ENCODE data around the gene FMNL1. TPM values are rescaled to one million over a fixed set of nuclear protein-coding genes. Genes with fewer than 3 reads are reported as not detected.

Gene FMNL1
- polyA plus RNA-seq, 1 experiment: 1.1 TPM

DNA sequence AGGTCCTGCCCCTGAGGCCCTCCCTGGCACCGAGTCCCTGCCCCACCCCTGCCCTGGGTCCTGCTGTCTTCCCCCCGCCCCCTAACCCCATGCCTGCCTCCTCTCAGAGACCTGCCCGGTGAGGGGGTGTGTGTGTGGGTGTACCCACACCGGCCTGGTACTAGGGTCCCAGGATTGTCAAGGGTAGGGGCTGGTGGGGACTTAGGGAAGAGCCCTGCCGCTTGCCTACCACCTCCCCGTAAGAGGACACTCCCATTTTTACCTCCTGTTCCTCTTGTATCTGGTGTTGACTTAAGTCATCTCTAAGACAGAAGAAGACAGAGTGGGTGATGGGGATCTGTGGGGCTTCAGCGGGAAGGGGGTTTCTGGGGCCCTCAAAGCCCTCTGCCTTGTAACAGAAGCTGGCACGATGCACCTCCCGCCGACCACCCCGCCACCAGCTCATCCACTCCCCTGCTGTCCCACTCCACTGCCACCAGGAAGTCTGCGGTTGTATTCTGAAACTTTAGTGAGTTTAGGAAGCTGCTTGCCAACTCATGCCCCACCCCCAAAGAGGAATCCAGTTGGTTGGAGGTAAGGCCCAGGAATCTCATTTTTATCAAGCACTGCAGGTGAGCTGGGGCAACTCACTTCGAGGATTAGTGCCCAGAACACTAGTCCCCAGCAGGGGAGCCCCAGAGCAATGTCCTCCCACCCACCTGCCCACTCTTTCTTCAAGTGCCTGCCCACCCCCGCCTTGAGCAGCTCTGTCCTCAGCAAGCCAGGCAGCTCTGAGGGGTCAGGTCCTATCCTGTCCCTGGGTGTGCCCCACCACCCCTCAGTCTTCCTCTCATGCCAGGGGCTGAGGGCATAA, 34.7 kb downstream of the FMNL1 start:
- ChIA-PET POLR2A (interaction anchor here (0.5 kb wide), 1 partner anchor 105 kb away, joined by 3 read pairs; no protein-coding TSS in a partner anchor), CTCF (interaction anchor here (1.4 kb wide), 2 partner anchors 21 to 121 kb away, joined by 3 read pairs; partner anchors contain the start of gene ACBD4)
- Histone ChIP-seq H3K27ac (ENCODE audit: low read depth, low read length) (no peak overlapping the region), H3K9me3 (ENCODE audit: control insufficient read depth, insufficient read depth, low read length) (no peaks in the 10 kb centered on the region; the same call in 1 of the 2 replicates), H3K4me3 (ENCODE audit: low read depth, low read length) (no peak overlapping the region), H3K27me3 (ENCODE audit: control insufficient read depth, insufficient read depth, low read length) (peaks cover 5% of the 10 kb centered on the region)
- DNase-seq (ENCODE audit: low read depth, low spot score): no peak
- no peak; the same call in 1 of the 2 replicates for TF ChIP-seq CTCF (IDR thresholded peaks at IDR 0.05; ENCODE audit: low read depth, low read length)

- CTCF ChIA-PET: no interaction called here
Measured at GRCh38 chr17:45257115-45257514, 35.4 kb downstream of the FMNL1 start.

DNA sequence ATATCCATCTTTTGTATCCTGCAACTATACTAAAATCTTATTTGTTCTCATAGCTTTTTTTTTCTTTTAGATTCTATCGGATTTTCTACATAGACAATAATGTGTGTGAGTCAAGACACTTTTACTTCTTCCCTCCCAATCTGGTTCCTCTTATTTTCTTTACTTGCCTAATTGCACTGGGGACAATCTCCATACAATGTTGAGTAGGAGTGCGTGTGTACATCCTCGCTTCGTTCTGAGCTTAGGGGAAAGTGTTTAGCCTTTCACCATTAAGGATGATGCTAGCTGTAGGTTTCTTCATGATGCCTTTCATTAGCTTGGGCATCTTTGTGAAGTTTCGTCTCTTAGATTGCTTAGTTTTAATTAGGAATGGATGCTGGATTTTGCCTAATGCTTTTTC, 37.3 kb downstream of the FMNL1 start:
- ChIA-PET CTCF (interaction anchor here (0.6 to 1.5 kb wide), 4 partner anchors 23 to 123 kb away, joined by 3 to 7 read pairs (median 6); partner anchors contain the start of gene ACBD4), POLR2A (interaction anchor here (2.1 kb wide), 1 partner anchor 111 kb away, joined by 8 read pairs; the partner anchor contains the start of gene HEXIM1)
- no peak for TF ChIP-seq CTCF (IDR thresholded peaks at IDR 0.05; ENCODE audit: low read depth, low read length)
- DNase-seq (ENCODE audit: low read depth, low spot score): no peak
- peaks cover 3% of the 10 kb centered on the region for H3K27me3 ChIP-seq (ENCODE audit: control insufficient read depth, insufficient read depth, low read length)
- no peak overlapping the region for H3K27ac ChIP-seq (ENCODE audit: low read depth, low read length)
- H3K9me3 ChIP-seq (ENCODE audit: control insufficient read depth, insufficient read depth, low read length): no peaks in the 10 kb centered on the region; the same call in 1 of the 2 replicates
- H3K4me3 ChIP-seq (ENCODE audit: low read depth, low read length): no peak overlapping the region

More at GRCh38 chr17:45257115-45257514, 35.4 kb downstream of the FMNL1 start:
- H3K27ac ChIP-seq (ENCODE audit: low read depth, low read length): no peak overlapping the region
- TF ChIP-seq CTCF (IDR thresholded peaks at IDR 0.05; ENCODE audit: low read depth, low read length): no peak
- H3K4me3 ChIP-seq (ENCODE audit: low read depth, low read length): no peak overlapping the region
- DNase-seq (ENCODE audit: low read depth, low spot score): no peak
- H3K9me3 ChIP-seq (ENCODE audit: control insufficient read depth, insufficient read depth, low read length): no peaks in the 10 kb centered on the region; the same call in 1 of the 2 replicates
- POLR2A ChIA-PET: interaction anchor here (0.5 to 2.1 kb wide), 2 partner anchors 106 to 109 kb away, joined by 3 to 8 read pairs; partner anchors contain the start of gene HEXIM1
- H3K27me3 ChIP-seq (ENCODE audit: control insufficient read depth, insufficient read depth, low read length): peaks cover 5% of the 10 kb centered on the region

DNA sequence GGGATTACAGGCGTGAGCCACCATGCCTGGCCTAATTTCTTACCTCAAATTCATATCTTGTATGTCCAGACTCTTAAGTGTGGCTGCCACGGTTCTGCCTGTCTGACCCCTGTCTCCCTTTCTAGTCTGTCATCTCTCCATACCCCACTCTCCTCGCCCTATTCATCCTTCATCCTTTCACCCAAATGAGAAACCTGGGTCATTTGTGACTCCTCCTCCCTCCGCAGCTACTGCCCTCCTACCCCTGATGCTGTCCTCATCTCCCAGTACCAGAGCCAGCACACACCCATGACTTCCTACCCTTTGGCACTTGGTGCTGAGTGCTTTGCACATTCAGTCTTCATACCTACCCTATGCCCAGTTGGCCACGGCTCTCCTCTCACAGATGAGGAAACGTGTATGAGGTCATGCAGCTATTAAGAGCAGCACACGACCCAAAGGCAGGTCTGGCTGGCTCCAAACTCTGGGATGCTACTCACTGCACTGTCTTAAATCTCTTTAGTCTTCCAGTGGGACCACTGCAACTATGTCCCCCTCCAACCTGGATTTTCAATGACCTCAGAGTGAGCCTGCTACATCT, 38.6 kb downstream of the FMNL1 start:
- TF ChIP-seq CTCF (IDR thresholded peaks at IDR 0.05; ENCODE audit: low read depth, low read length): no peak
- POLR2A ChIA-PET: interaction anchor here (0.6 kb wide), 1 partner anchor 66 kb away, joined by 6 read pairs; no protein-coding TSS in a partner anchor
- CTCF ChIA-PET: no interaction called here
- DNase-seq (ENCODE audit: low read depth, low spot score): no peak
- H3K4me3 ChIP-seq (ENCODE audit: low read depth, low read length): no peak overlapping the region
- H3K27me3 ChIP-seq (ENCODE audit: control insufficient read depth, insufficient read depth, low read length): peaks cover 2% of the 10 kb centered on the region
- no peaks in the 10 kb centered on the region; the same call in 1 of the 2 replicates for H3K9me3 ChIP-seq (ENCODE audit: control insufficient read depth, insufficient read depth, low read length)
- H3K27ac ChIP-seq (ENCODE audit: low read depth, low read length): no peak overlapping the region

Data from AG04450 (cell line).